Breast epithelium (tissue), 3 donors: ENCODE measurements around the gene RFTN1.

Experiments used
- POLR2A ChIP-seq: fragments of 450-650 bp; IDR thresholded peaks from one replicate; pipeline ENCODE4 v1.6.1; 2016; ENCODE audit warnings: antibody characterized with exemption, mild to moderate bottlenecking, moderate library complexity
- TF ChIP-seq, protein P1 (sequence below), 3 donors: fragments of 450-650 bp; IDR thresholded peaks; one replicate each; pipeline ENCODE4 v1.5.1; 2016 to 2017; ENCODE audit warnings: antibody characterized with exemption in 3 of 3, mild to moderate bottlenecking in 3 of 3, moderate library complexity in 3 of 3

DNA sequence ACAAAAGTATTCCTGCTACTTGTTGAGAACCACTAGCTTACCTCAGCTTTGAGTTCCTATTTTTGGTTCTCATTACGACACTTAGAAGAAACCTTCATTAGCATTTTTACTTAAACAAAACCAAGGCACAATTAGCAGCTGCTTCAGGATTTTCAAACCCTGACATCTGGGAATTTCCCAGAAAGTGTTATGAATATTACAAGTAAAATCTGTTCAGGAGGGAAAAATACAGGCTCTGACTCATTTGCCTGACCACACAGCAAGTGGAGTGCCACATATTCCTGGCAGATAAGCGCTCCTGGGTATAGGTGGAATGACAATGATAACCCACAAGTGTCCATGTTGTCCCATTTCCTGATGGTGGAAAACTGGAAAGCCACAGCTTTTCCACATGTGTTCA, 10.3 kb upstream of the RFTN1 start:
- no peak for TF ChIP-seq POLR2A
- TF ChIP-seq, protein P1, sequence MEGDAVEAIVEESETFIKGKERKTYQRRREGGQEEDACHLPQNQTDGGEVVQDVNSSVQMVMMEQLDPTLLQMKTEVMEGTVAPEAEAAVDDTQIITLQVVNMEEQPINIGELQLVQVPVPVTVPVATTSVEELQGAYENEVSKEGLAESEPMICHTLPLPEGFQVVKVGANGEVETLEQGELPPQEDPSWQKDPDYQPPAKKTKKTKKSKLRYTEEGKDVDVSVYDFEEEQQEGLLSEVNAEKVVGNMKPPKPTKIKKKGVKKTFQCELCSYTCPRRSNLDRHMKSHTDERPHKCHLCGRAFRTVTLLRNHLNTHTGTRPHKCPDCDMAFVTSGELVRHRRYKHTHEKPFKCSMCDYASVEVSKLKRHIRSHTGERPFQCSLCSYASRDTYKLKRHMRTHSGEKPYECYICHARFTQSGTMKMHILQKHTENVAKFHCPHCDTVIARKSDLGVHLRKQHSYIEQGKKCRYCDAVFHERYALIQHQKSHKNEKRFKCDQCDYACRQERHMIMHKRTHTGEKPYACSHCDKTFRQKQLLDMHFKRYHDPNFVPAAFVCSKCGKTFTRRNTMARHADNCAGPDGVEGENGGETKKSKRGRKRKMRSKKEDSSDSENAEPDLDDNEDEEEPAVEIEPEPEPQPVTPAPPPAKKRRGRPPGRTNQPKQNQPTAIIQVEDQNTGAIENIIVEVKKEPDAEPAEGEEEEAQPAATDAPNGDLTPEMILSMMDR (IDR thresholded peaks at IDR 0.05): no peak
